Stimulated activated CD8-positive, alpha-beta memory T cell treated with anti-CD3 and anti-CD28 coated beads, Interleukin-12 subunit alpha, Interleukin-12 subunit beta, amount 100 ng/mL, for 24 hours (primary cell): Measurements from ENCODE around the gene PTPRC.

Source experiments
- DNase-seq: peaks from one replicate; pipeline ENCODE4 v3.0.0-alpha.2; 2020; ENCODE audit errors: extremely low read depth

The PTPRC gene

GRCh38 chr1:198761859-198762616 lies 123.2 kb downstream of the PTPRC start:
- DNase-seq: no peak

GRCh38 chr1:198763298-198763714 lies 124.5 kb downstream of the PTPRC start:
- DNase-seq: no peak

- DNase-seq: no peak
Observed at GRCh38 chr1:198764748-198765147, 125.9 kb downstream of the PTPRC start.

GRCh38 chr1:198765416-198765815 lies 126.6 kb downstream of the PTPRC start:
- no peak for DNase-seq

- no peak for DNase-seq
Observed at GRCh38 chr1:198771563-198772153, 132.8 kb downstream of the PTPRC start.

GRCh38 chr1:198772626-198773025 lies 133.8 kb downstream of the PTPRC start:
- DNase-seq: no peak

- no peak for DNase-seq
Observed at GRCh38 chr1:198773030-198773429, 134.2 kb downstream of the PTPRC start.

GRCh38 chr1:198773523-198773922 lies 134.7 kb downstream of the PTPRC start:
- DNase-seq: no peak

GRCh38 chr1:198774421-198774820 lies 135.6 kb downstream of the PTPRC start:
- DNase-seq: no peak

- DNase-seq: no peak
Observed at GRCh38 chr1:198775606-198776005, 136.8 kb downstream of the PTPRC start.

- DNase-seq: no peak
Observed at GRCh38 chr1:198776602-198777029, 137.8 kb downstream of the PTPRC start.

GRCh38 chr1:198778049-198778448 lies 139.2 kb downstream of the PTPRC start:
- DNase-seq: no peak

GRCh38 chr1:198780376-198780775 lies 141.5 kb downstream of the PTPRC start:
- DNase-seq: no peak

- no peak for DNase-seq
Observed at GRCh38 chr1:198788561-198789064, 149.8 kb downstream of the PTPRC start.

GRCh38 chr1:198793714-198794113 lies 154.9 kb downstream of the PTPRC start:
- no peak for DNase-seq

GRCh38 chr1:198794498-198794897 lies 155.7 kb downstream of the PTPRC start:
- DNase-seq: no peak

- DNase-seq: no peak
Observed at GRCh38 chr1:198797656-198798055, 158.8 kb downstream of the PTPRC start.

- DNase-seq: no peak
Observed at GRCh38 chr1:198798923-198799386, 160.1 kb downstream of the PTPRC start.

GRCh38 chr1:198805498-198806151 lies 166.8 kb downstream of the PTPRC start:
- no peak for DNase-seq

GRCh38 chr1:198806861-198807260 lies 168.0 kb downstream of the PTPRC start:
- DNase-seq: no peak
